Fibroblast of skin of scalp (primary cell): ENCODE results near the gene PDCD1.

Experiments used
- DNase-seq: peaks from one replicate; pipeline ENCODE4 v3.0.0-alpha.2; 2013

The PDCD1 gene

DNA sequence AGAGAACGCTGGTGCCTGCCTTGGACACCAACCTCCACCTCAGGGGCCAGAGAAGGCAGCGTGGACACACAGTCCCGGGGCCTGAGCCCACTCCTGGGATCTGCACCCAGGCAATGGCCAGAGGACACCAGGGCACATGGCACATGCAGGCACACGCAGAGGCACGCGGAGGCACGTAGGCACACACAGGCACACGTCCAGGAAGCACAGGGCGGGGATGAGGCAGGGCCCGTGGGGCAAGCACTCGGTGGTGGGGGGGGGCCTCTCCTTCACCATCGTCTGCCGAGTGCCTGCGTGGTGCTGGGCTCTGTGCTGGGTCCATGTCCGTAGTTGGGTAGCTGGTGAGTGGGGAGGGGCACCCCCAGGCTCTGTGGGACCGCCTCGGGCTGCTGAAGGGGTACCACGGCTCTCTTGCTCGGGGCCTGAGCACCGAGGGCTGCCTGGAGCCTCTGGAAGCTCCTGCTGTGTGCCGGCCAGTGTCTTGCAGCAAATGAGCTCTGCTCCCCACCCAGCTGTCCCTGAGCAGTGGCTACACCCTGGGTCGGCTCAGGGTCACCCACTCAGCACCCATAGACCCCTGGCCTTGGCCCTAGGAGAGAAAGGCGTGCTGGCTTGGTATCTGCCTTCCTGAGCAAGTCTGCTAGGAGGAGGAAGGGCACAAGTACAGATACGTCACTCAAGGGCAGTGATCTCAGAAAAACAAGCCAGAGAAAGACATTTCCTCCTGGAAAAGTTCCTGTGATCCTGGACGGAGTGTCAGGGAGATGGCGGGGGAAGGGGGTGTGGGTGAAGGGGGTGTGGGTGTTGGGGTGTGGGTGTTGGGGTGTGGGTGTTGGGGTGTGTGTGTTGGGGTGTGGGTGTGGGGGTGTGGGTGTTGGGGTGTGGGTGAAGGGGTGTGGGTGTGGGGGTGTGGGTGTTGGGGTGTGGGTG lies 37.3 kb upstream of the PDCD1 start:
- peak; percentile 11 for DNase-seq

DNA sequence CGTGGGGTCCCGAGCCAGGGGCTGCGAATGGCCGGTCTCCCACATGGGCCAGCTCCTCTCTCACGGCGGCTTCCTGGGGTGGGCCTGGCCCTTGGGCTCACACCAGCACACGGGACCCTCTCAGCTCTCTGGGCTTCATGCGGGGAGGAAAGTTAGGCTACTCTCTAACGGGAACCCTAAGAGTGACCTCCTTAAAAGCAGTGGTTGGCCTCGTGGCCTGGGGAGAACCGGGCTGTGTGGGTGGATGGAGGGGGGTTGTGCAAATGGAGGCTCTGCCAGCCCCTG lies 36.7 kb upstream of the PDCD1 start:
- no peak for DNase-seq

DNA sequence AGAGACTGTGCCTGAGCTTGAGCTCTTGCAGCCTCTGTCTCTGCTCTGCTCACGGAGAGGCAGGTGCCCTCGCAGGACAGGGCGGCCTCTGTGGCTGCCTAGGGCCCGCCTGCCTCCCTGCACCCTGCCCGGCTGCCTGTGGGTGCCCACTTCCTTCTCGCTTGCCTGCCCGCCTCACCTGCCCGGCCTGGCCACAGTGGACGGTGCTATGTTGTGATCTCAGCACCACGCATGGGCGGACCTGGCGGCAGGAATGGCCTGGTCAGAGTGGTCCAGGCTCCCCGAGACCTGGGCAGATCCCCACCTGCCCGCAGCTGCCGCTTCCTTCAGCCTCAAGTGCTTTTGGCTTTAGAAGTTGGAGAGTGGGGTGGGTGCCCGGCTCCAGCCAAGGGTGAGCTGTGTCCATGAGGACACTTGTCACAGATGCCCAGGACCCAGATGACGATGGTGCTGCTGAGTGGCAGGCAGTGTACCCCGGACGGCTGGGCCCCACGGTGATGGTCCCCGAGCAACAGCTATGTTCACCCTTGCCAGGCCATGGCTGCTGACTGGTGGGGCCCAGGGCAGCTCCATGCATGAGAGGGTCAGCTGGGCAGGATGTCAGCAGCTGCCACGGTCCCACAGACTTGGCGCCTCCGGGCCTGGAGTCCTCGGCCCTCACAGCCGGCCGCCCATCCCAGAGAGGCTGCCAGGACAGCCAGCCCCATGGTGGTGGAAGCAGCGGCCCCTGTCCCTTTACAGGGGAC lies 36.2 kb upstream of the PDCD1 start:
- DNase-seq, result no peak

DNA sequence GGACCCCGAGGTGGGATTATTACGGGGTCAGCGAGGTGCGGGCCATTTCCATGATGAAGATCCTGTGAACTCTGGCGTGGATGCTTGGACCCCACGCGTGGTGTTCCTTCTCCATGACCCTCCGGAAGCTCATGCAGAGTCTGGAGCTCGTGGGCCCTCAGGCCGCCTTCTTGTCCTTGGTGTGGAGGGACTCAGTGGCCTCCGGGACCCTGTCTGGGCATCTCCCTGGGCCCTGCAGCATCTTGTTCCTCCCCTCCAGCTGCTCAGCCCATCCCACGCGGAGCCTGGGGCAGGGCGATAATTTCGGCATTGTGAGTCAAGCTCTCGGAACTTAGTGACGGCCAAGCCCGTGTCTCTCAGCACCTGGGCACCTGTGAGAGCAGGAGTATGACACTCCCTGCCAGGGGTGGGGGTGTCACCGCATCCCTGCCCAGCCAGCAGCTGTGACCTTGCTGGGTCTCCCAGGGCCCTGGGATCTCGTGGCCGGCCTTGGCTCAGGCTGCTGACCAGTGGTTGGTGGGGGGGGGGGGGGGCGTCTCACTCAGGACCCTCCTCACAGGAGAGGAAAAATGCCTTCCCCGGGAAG lies 35.5 kb upstream of the PDCD1 start:
- DNase-seq, result no peak

DNA sequence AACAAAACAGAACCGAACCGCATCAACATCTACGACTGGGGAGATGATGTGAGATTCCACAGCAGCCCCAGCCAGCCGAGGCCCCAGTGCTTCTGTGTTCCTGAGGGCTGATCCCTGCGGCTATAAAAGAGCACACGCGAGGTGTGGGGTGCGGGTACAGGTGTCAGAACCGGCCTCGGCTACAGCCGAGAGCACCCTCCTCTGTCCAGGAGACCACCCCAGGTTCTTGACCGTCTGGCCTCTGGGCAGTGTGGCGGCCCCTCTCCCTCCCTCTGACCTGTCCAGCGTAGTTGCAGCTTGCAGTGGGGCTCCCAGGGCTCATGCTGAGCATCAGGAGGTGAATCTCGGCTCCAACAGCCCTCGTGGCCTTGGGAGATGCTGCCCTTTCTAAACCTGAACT lies 34.6 kb upstream of the PDCD1 start:
- no peak for DNase-seq

DNA sequence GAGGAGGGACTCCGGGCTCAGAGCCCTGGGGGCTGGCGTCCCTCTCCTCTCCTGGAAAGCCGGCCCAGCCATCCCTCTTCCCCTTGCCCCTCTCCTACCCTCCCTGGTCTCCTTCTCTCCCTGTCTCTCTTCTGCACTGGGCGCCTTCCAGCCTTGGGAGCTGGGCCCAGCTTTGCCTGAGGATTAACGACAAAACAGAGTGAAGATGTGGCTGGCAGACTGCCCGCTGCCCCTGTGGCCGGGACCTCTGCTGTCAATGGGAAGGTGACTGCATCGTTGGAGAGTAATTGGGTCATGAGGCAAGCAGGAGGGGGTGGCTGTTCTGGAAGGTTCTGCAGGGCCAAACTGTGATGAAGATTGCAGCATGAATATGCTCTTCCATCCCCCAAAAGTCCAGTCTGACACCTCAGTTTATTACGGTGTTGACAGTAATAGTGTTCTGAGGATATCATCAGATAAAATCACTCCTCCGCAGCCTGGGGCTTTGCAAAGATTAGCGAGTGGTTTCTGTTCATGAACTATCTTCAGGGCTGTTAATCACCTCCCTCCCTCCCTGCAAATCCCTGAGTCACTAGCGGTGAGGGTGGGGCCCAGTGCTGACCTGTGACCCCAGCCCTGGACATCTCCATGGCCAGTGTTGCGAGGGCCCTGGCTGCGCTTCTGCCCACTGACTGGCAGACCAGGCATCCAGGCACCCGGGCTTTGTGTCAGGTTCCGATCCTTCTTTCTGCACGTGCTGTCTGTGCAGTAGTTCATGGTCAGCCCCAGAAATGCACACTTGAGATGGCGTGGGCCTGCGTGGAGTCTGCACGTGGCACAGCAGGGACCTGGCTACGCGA lies 33.8 kb upstream of the PDCD1 start:
- no peak for DNase-seq

DNA sequence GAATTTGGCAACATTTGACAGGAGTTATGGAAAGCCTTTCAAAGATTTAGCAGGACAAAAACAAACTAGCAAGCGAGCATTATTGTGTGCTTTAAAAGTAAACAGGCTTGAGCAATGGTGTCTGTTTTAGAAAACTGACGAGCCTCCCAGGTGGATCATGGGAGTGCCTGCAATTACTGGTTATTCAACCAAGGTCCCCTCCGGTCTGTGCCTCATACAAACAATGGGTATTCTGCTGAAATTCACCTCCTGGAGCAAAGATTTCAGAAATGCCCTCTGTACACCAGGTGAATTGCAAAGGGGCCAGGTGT lies 33.2 kb upstream of the PDCD1 start:
- no peak for DNase-seq

DNA sequence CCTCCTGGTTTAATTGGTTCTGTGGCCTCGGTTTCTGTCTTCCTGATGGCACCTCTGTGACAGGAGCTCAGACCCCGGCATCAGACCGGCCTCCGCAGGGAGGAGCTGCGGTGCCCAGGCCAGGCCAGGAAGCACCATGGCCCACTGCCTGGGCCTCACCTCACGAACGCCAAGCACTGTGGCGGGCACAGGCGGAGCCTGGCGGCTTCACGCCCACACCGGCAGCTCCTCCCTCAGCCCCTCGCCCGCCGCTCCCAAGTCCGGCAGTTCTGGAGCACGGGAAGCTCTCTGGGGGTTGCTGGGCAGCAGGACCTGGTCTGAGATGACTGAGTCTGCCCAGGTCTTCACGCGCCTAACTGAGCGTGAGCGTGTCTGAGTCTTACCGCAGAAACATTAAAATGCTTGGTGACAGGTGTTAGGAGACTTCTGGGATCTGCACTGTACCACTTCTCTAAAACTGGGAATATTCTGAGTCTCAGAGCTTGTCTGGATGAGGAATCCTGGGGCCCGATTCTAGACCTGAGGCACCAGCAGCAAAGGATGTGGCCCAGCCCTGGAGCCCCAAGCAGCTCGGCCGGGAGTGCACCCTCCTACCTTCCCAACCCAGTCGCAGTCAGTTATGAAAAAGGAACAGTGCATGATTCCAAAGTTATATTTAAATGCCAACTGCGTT lies 32.8 kb upstream of the PDCD1 start:
- no peak for DNase-seq

DNA sequence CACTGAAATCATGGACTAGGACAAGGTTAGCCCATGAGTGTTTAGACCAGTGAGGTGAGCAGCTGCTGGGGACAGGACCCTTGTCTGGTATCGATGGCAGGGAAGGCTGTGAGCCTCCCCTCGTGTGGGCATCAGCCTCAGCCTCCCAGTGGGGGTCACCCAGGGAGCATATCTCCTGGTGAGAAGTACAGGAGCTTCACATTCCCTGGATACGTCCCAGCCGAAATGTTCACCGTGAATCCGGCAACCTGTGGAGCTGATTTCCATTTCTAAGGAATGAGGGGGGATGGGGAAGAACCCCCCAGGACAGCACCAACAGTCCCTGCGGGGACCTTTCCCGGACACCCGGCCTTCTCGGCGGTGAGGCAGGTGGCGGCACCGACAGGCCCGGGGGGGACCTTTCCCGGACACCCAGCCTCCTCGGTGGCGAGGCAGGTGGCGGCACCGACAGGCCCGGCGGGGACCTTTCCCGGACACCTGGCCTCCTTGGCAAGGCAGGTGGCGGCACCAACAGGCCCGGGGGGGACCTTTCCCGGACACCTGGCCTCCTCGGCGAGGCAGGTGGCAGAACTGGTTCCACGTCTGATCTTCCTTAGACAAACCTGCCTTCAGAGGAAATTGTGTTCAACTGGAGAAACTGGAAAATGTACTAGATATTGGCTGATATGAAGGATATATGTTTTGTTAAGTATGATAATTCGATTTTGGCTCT lies 32.0 kb upstream of the PDCD1 start:
- DNase-seq, result no peak

DNA sequence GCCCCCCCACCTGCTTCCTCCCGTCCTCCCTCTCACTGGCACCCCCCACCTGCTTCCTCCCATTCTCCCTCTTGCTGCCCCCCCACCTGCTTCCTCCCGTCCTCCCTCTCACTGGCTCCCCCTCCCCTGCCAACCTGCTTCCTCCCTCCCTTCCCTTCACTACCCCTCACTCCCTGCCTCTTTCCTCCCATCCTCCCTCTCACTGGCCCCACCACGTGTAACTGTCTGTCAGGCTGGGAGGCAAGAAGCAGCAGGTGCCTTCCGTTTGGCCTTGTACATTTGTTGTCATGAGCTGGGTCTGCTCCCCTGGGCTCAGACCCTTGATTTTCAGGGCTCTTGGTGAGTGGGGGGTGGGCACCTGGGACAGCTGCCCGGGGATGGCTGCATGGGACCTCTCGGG lies 29.9 kb upstream of the PDCD1 start:
- DNase-seq, result no peak

DNA sequence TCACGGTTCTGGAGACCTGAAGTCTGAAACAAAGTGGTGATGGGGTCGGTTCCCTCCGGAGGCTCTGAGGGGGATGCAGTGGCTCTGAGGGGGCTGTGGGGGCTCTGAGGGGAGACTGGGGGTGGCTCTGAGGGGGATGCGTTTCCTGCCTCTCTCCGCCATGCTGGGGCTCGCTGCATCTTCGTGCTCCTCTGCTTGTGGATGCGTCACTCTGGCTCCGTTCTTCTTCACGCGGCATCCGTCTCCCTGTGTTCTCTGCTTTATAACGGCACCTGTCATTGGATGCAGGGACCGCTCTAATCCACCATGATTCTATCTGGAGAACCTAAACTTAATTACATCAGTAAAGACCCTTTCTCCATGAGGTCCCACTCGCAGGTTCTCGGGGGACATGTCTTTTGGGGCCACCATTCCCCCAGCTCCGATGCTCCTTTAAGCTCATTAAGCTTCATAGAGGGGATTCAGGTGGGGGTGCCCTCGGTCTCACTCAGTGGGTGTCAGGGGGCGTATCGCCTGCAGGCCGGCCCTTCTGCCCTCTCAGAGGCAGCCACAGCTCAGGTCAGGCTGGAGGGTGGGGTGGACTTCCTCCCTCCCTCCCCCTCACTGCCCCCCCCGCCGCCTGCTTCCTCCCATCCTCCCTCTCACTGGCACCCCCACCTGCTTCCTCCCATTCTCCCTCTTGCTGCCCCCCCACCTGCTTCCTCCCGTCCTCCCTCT lies 29.3 kb upstream of the PDCD1 start:
- DNase-seq, result no peak

DNA sequence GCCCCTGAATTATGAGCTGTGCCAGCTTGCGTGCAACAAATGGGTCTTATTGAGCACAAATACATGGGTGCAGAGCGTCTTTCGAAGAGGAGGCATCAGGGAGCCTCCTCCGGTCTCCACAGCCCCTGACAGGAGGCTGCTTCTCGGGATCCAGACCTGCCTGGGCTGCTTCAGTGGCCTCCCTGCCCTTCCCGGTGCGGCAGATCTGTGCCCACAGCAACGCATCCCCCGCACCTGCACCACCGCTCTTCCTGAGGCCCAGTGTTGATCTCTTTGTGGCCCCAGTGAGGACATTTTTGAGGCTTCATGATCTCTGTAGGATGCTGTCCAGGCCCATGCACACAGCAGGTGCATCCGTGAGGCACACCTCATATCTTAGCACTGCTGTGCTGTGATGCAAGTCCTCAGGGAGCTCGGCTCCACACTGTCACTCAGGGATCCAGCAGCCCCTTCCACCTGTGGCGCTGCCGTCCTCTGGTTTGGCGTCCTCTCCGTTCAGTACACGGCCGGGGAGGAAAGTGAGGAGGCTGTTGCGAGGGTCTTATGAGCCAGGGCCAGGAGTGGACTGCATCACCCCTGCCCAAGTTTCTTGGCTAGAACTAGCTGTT lies 28.2 kb upstream of the PDCD1 start:
- no peak for DNase-seq

DNA sequence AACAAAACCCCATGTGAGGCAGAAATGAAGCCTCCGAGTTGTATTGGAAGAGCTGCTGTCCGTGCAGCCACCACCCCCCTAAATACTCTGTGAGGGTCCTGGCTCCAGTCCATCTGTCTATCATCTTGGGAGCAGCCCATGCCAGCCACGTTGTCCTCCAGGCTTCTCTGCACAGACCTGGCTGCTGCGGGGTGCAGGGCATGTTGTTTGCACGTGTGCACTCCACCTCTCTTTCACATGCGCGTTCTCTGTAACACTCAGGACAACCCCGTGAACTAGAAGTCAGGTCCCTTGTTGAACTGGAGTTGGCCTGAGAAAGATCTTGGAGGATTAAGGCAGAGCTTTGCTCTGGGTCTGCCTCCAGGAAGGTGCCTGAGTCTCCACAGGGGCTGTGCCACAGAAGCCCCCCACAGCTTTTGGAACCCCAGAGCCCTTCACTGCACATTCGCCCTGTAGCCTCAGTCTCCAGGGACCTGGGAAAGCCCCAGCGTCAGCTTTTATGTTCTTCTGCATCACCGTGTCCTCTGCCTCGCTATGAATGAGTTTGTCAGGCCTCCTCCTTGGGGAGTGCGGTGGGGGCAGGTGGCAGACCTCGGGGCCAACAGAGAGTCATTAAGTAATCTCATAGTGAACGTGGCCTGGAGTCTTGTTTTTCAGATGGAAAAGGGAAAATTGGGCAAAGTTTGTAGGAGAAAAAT lies 27.4 kb upstream of the PDCD1 start:
- DNase-seq, result no peak

DNA sequence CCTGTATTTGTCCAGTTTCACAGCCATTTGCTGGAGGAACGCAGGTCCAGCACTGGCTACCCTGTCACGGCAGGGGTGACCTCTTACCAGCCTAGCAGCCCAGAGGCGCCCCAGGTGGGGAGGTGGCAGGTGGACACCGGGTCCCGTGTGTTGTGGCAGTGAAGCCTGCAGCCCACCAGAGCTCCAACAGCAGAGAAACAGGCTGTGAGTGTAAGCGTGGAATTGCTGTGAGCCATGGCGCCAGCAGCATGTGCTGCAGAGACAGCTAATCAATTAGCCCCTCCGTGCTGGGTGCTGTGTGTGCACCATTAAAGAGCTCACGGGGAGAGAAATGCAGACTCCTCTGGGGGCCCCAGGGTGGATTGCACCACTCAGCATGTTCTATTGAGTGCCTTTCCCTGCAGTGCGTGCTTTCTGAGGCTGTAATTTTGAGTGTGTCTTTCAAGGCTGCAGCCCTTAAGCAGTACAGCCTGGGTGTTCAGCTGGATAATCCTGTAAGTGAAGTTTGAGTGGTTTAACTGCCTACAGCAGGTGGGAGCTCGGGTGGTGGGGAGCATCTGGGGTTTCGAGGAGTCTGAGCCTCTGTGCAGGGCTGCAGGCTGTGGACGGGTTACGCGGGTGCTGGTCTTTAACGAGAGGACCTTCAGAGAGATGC lies 26.7 kb upstream of the PDCD1 start:
- DNase-seq, result no peak

DNA sequence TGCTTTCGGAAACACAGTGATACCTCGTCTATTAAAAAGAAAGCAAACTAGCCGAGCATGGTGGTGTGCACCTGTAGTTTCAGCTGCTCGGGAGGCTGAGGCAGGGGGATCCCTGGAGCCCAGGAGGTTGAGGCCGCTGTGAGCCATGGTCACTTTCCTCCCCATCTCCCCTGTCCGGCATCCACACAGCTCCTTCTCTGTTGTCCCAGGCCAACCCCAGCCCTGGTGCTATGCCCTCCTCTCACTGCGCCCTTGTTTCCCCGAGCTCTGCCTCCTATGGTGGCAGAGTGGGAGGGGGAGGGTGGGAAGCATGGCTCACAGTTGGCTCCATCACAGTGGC lies 26.2 kb upstream of the PDCD1 start:
- no peak for DNase-seq

DNA sequence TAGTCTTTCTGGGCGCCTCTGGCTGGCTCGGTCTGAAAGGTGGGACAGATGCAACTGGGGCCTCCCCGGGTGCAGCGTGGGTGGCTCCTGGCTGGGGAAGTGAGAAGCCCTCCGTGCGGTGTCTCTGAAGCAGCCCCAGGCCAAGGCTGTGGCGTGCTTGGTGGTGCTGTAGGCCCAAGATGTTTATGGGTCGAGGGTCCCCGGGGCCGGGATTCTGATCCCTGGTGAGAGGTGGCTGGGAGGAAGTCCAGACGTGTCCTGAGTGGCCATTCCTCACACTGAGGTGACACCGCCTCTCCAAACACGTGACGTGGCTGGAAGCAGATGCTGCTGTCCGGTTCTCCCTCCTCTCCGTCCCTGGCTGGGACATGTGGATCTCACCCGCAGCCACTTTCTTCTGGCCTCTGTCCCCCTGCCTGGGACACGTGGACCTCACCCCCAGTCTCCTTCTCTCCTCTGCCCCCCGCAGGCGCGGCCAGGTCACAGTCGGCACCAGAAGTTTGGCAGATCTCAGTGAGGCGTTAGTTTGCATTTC lies 23.5 kb upstream of the PDCD1 start:
- DNase-seq, result peak; percentile 11

DNA sequence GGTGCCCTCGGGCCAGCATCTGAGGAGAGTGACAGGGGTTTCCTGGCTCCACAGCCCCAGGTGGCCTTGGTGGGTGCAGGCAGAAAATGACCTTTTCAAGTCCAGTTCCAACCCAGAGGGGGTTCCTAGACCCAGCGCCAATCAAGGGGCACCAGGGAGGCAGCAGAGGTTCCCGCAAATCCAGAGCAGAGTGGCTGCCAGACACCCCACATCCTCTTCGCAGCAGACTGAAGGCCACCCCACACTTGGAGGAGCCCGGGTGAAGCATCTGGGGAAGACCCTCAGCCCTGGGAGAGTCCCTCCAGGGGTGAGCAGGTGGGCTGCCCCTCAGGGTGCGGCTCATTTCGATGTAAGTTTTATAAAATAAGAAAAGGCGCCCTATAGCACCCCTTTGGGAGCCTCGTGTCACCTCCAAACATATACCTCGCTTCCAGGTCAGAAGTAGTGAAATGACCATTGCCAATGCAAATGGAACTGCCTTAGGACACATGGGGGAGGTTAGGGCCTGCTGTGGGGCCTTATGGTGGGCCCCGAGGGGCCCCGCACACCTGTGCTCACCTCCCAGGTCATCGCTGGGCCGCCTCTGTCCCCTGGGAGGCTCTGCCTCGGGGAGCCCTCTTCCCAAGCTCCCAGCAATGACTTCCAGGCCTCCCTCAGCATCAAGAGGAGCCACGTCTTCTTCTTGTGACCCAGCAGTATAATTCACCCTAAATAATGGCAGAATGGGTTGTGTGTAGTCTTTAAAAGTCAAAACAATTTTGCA lies 21.8 kb upstream of the PDCD1 start:
- no peak for DNase-seq

DNA sequence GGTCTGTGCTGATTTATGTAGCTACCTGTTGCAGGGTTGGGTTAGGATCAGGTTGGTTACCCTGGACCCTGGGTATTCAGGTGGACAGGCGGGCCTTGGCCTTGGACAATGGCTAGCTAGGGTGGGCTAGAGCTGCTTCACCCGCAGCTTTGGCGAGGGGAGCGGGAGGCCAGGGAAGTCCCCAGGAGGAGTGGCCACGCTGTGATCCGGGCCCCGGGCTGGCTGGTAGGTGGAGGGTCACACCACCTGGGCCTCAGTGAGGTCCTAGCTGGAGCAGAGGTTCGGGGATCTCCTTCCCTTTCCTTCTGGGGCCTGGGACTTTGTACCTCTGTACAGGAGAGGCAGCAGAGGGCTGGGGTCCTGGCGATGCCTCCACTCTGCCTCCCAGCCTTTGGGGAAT lies 20.6 kb upstream of the PDCD1 start:
- no peak for DNase-seq
